Ectodermal cell (in vitro differentiated cells): ENCODE data around the gene CCNH.

ENCODE experiments used
- H3K27ac ChIP-seq: 2 replicates; pipeline ENCODE4 v1.7.0; 2013; ENCODE audit warnings: mild to moderate bottlenecking, low read depth, low read length; ENCODE audit not compliant: insufficient read depth, poor library complexity, severe bottlenecking
- H3K27me3 ChIP-seq: 2 replicates; pipeline ENCODE4 v1.7.0; 2013; ENCODE audit warnings: mild to moderate bottlenecking, low read length; ENCODE audit not compliant: insufficient read depth, control insufficient read depth, poor library complexity, severe bottlenecking
- H3K36me3 ChIP-seq: one replicate; pipeline ENCODE4 v1.7.0; 2013; ENCODE audit warnings: low read length; ENCODE audit not compliant: control insufficient read depth, insufficient read depth
- H3K4me1 ChIP-seq: one replicate; pipeline ENCODE4 v1.7.0; 2013; ENCODE audit warnings: low read length; ENCODE audit not compliant: control insufficient read depth, insufficient read depth
- H3K4me3 ChIP-seq: 2 replicates; pipeline ENCODE4 v1.7.0; 2013; ENCODE audit warnings: low read depth, low read length, control low read depth; ENCODE audit not compliant: insufficient read depth
- H3K9me3 ChIP-seq: 2 replicates; pipeline ENCODE4 v1.7.0; 2013; ENCODE audit warnings: mild to moderate bottlenecking, low read length, moderate library complexity; ENCODE audit not compliant: control insufficient read depth
- WGBS, 2 experiments: methylation state at CpG; one replicate each; pipeline ENCODE4 v1.1.7; 2013; ENCODE audit warnings: missing lambda C conversion rate in 2 of 2; 5-methylcytosine and 5-hydroxymethylcytosine counted together

Gene CCNH

DNA sequence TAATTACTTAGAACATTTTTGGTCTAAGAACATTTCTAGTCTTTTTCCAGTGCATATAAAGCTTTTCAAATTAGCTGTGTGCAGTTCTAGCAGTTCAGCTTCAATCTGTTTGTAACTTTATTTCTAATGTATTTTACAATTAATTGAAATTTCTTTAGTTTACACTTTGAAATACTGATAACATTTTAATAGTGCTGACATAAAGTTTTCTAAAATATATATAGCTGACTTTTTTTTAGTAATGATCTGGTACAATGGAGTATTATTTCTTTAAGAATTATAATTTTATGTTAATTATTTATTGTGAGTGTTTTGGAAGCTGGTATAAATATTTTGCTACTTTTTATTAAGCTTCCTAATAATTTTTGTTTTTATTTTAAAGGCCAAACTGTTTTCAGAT is 43.3 kb downstream of the CCNH start:
- no peaks in the 10 kb centered on the region for H3K9me3 ChIP-seq
- H3K4me1 ChIP-seq = no peaks in the 10 kb centered on the region
- no peak overlapping the region for H3K4me3 ChIP-seq
- H3K36me3 ChIP-seq = no peaks in the 10 kb centered on the region
- H3K27me3 ChIP-seq = no peaks in the 10 kb centered on the region
- no peak overlapping the region for H3K27ac ChIP-seq

GRCh38 chr5:87368601-87369000 is 44.1 kb downstream of the CCNH start:
- WGBS, 2 experiments = 97 to 100% methylated on average over 3 of the region's 3 CpGs
- H3K4me1 ChIP-seq = no peaks in the 10 kb centered on the region
- no peak overlapping the region for H3K27ac ChIP-seq
- H3K4me3 ChIP-seq = no peak overlapping the region
- no peaks in the 10 kb centered on the region for H3K27me3 ChIP-seq
- H3K36me3 ChIP-seq = no peaks in the 10 kb centered on the region
- no peaks in the 10 kb centered on the region for H3K9me3 ChIP-seq

DNA sequence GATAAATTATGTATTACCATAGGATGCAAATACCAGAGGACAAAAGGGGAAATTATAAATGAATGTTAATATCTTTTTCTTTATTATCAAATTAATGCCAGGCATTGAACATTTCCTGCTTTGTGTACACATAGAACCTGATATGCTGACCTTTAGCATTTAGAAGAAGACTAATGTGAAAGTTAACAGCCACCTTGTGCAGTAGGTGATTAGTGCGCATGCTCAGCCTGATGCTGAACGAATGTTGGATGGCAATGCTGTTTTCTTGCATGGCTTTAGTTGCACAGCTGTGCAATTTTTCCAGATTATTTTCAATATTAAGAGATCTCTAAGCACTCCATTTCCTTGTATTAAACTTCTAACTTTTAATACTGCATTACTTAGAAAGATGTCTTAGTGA is 45.5 kb downstream of the CCNH start:
- no peaks in the 10 kb centered on the region for H3K36me3 ChIP-seq
- H3K27me3 ChIP-seq = no peaks in the 10 kb centered on the region
- no peak overlapping the region for H3K4me3 ChIP-seq
- 88 to 98% methylated on average over 2 of the region's 2 CpGs for WGBS, 2 experiments
- H3K9me3 ChIP-seq = no peaks in the 10 kb centered on the region
- H3K4me1 ChIP-seq = no peaks in the 10 kb centered on the region
- no peak overlapping the region for H3K27ac ChIP-seq

GRCh38 chr5:87361536-87362213 is 51.1 kb downstream of the CCNH start:
- H3K36me3 ChIP-seq = no peaks in the 10 kb centered on the region
- H3K4me1 ChIP-seq = no peaks in the 10 kb centered on the region
- H3K27me3 ChIP-seq = no peaks in the 10 kb centered on the region
- no peak overlapping the region for H3K4me3 ChIP-seq
- 88 to 100% methylated on average over 1 of the region's 1 CpG for WGBS, 2 experiments
- H3K9me3 ChIP-seq = no peaks in the 10 kb centered on the region
- no peak overlapping the region for H3K27ac ChIP-seq

DNA sequence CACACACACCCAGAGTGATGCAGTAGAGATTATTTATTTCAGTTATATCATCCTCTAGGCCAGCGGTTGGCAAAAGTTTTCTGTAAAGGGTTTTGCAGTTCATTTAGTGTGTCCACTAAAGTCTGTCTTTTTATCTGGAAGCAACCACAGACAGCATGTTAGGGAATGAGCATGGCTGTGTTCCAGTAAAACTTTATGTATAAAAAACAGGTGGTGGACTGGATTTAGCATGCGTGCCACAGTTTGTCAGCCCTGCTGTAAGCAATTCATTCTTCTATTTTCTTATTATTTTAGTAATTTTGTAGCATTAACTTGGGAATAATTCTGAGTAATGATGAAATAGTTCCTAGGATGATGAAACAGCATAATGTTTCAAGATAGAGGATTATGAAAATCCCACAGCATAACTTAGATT is 51.7 kb downstream of the CCNH start:
- H3K27me3 ChIP-seq = no peaks in the 10 kb centered on the region
- H3K4me1 ChIP-seq = no peaks in the 10 kb centered on the region
- H3K4me3 ChIP-seq = no peak overlapping the region
- H3K36me3 ChIP-seq = no peaks in the 10 kb centered on the region
- 92 to 100% methylated on average over 1 to 2 of the region's 2 CpGs for WGBS, 2 experiments
- H3K27ac ChIP-seq = no peak overlapping the region
- no peaks in the 10 kb centered on the region for H3K9me3 ChIP-seq

DNA sequence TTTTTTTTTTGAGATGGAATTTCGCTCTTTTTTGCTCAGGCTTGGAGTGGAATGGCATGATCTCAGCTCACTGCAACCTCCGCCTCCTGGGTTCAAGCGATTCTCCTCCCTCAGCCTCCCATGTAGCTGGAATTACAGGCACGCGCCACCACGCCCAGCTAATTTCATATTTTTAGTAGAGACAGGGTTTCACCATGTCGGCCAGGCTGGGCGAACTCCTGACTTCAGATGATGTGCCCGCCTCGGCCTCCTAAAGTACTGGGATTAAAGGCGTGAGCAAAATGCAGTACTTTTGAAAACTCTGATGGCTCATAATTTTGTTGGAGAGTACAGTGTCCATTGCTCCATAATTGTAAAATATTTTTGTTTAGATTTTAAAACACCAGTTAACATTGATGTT is 52.6 kb downstream of the CCNH start:
- Histone ChIP-seq H3K4me1 (no peaks in the 10 kb centered on the region), H3K27me3 (no peaks in the 10 kb centered on the region), H3K4me3 (no peak overlapping the region), H3K9me3 (no peaks in the 10 kb centered on the region), H3K27ac (no peak overlapping the region), H3K36me3 (peaks cover 5% of the 10 kb centered on the region)
- WGBS, 2 experiments = 86 to 91% methylated on average over 11 of the region's 11 CpGs

DNA sequence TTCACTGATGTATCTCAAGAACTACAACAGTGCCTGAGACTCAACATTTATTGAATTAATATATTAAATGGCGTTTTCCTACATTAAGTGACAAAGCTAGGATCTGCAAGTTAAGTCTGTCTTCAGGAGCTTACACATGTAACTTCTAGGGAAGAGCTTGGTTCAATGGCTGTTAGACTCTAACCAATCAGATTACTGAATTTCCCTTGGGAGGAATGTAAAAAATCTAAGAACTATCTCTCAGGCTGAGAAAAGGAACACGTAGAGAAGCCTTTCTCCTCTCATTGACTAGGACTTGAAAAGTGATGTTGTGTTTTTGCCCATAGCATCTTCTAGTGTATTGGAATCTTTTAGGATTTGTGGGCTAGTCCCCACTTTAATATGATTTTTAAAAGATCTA is 53.6 kb downstream of the CCNH start:
- H3K9me3 ChIP-seq = no peaks in the 10 kb centered on the region
- WGBS, 2 experiments = 69 to 71% methylated on average over 1 to 2 of the region's 2 CpGs
- no peaks in the 10 kb centered on the region for H3K27me3 ChIP-seq
- H3K36me3 ChIP-seq = peaks cover 14% of the 10 kb centered on the region
- no peak overlapping the region for H3K4me3 ChIP-seq
- no peak overlapping the region for H3K27ac ChIP-seq
- no peaks in the 10 kb centered on the region for H3K4me1 ChIP-seq

GRCh38 chr5:87354496-87354895 is 58.2 kb downstream of the CCNH start:
- Histone ChIP-seq H3K36me3 (peaks cover 14% of the 10 kb centered on the region), H3K27me3 (no peaks in the 10 kb centered on the region), H3K4me1 (no peaks in the 10 kb centered on the region), H3K9me3 (no peaks in the 10 kb centered on the region), H3K27ac (no peak overlapping the region), H3K4me3 (no peak overlapping the region)
- WGBS, 2 experiments = 92 to 94% methylated on average over 1 of the region's 1 CpG

- H3K36me3 ChIP-seq = no peaks in the 10 kb centered on the region
- no peak overlapping the region for H3K27ac ChIP-seq
- no peak overlapping the region for H3K4me3 ChIP-seq
These were observed 64.9 kb downstream of the CCNH start for GRCh38 chr5:87347841-87348240.

GRCh38 chr5:87347272-87347671 is 65.5 kb downstream of the CCNH start:
- Histone ChIP-seq H3K36me3 (no peaks in the 10 kb centered on the region), H3K27me3 (no peaks in the 10 kb centered on the region), H3K9me3 (no peaks in the 10 kb centered on the region), H3K27ac (no peak overlapping the region), H3K4me3 (no peak overlapping the region), H3K4me1 (no peaks in the 10 kb centered on the region)
- no CpG with 5 or more reads among the region's 1 CpG for WGBS, 2 experiments

More at GRCh38 chr5:87347841-87348240, 64.9 kb downstream of the CCNH start:
- Histone ChIP-seq H3K27me3 (no peaks in the 10 kb centered on the region), H3K4me1 (no peaks in the 10 kb centered on the region), H3K9me3 (no peaks in the 10 kb centered on the region)
